GM12878 (cell line): ENCODE results near the gene IFI27L2. TPM values are rescaled to one million over a fixed set of nuclear protein-coding genes. Genes with fewer than 3 reads are reported as not detected.

ENCODE experiments used
- ATAC-seq: fragments of 200-7000 bp; cut with Tn5 transposase; 3 replicates; pipeline ENCODE4 v1.9.1; 2020; ENCODE audit warnings: mild to moderate bottlenecking, moderate library complexity
- BruUV-seq: library from RNA; stranded (reverse); fragments of 400-500 nt; replicated peaks from 2 replicates; lab custom pipeline; 2021; lab: Mats Ljungman, UMichigan
- CTCF ChIA-PET: fragments of 300-600 bp; sonication (Branson Sonifier 250); formaldehyde crosslinking; extraction: SDS; loops from one replicate; lab custom pipeline; 2021; ENCODE audit warnings: inconsistent platforms; lab: Yijun Ruan, JAX
- POLR2A ChIA-PET: fragments of 350-600 bp; formaldehyde crosslinking; extraction: SDS; loops from one replicate; lab custom pipeline; 2021; ENCODE audit warnings: inconsistent platforms; lab: Charles Lee
- RAD21 ChIA-PET: fragments of 300-600 bp; sonication (Branson Sonifier 250); formaldehyde crosslinking; loops from one replicate; lab custom pipeline; 2023; ENCODE audit warnings: antibody characterized with exemption; ENCODE audit not compliant: unreplicated experiment; lab: Charles Lee
- SMC1A ChIA-PET: fragments of 300-600 bp; sonication (Branson Sonifier 250); formaldehyde crosslinking; loops from one replicate; lab custom pipeline; 2023; ENCODE audit not compliant: unreplicated experiment, uncharacterized antibody; lab: Charles Lee
- DNase-seq: peaks from one replicate; pipeline ENCODE4 v3.0.0-alpha.2; 2011; ENCODE audit warnings: low read depth, low spot score
- FAIRE-seq: peaks from 3 replicates; lab custom pipeline; 2011; peaks lifted over from hg19 to GRCh38; lab: Jason Lieb, UNC
- H2AFZ ChIP-seq: 2 replicates; pipeline ENCODE4 v1.6.0; 2011; ENCODE audit warnings: low read depth, low read length, control low read depth; ENCODE audit not compliant: control insufficient read depth
- H3K27ac ChIP-seq: 2 replicates; pipeline ENCODE4 v1.5.1; 2011; ENCODE audit warnings: control low read depth; ENCODE audit not compliant: control insufficient read depth, insufficient read depth
- H3K27me3 ChIP-seq, 2 experiments: replicated peaks in 1 of 2; 2 replicates each; pipeline versions ENCODE4 v1.6.0 to v1.6.1; 2011; ENCODE audit warnings: low read length in 1 of 2; ENCODE audit not compliant: control insufficient read depth in 2 of 2, insufficient read depth in 2 of 2
- H3K36me3 ChIP-seq, 2 experiments: 2 replicates each; pipeline ENCODE4 v1.5.1; 2011; ENCODE audit warnings: low read length in 1 of 2; ENCODE audit not compliant: control insufficient read depth in 2 of 2, insufficient read depth in 2 of 2
- H3K4me1 ChIP-seq: 2 replicates; pipeline ENCODE4 v1.6.1; 2011; ENCODE audit warnings: mild to moderate bottlenecking, low read length, moderate library complexity, mixed read lengths; ENCODE audit not compliant: control insufficient read depth, insufficient read depth
- H3K4me2 ChIP-seq: 2 replicates; pipeline ENCODE4 v1.6.0; 2011; ENCODE audit warnings: control low read depth; ENCODE audit not compliant: control insufficient read depth, insufficient read depth
- H3K4me3 ChIP-seq: fragments of 200-600 bp; sonication (generic); 2 replicates; pipeline ENCODE4 v1.5.1; 2016
- H3K79me2 ChIP-seq: 2 replicates; pipeline ENCODE4 v1.6.0; 2011; ENCODE audit warnings: low read length; ENCODE audit not compliant: control insufficient read depth, insufficient read depth
- H3K9ac ChIP-seq: 2 replicates; pipeline ENCODE4 v1.8.0; 2011; ENCODE audit warnings: low read length, control low read depth, mixed read lengths; ENCODE audit not compliant: control insufficient read depth, insufficient read depth
- H3K9me3 ChIP-seq: replicated peaks from 3 replicates; pipeline ENCODE4 v1.5.1; 2011; ENCODE audit warnings: mild to moderate bottlenecking, low read length; ENCODE audit not compliant: control insufficient read depth, insufficient read depth
- H4K20me1 ChIP-seq: 2 replicates; pipeline ENCODE4 v1.6.0; 2011; ENCODE audit not compliant: control insufficient read depth, insufficient read depth
- EGR1 ChIP-seq, 2 experiments: IDR thresholded peaks; 1 replicate in 1 of 2; 2 replicates in 1 of 2; pipeline ENCODE4 v1.6.1; 2011 to 2012; ENCODE audit warnings: low read depth in 2 of 2, low read length in 2 of 2, borderline replicate concordance in 1 of 2, mild to moderate bottlenecking in 1 of 2, moderate library complexity in 1 of 2
- GABPA ChIP-seq: IDR thresholded peaks from 2 replicates; pipeline ENCODE4 v1.6.1; 2014; ENCODE audit warnings: antibody characterized with exemption, low read depth, mild to moderate bottlenecking, inconsistent platforms
- MXI1 ChIP-seq: fragments of 150-350 bp; IDR thresholded peaks from 2 replicates; pipeline ENCODE4 v1.6.1; 2011; ENCODE audit warnings: low read depth, mild to moderate bottlenecking, inconsistent platforms, low read length, improper control_type of control experiment
- NFIC ChIP-seq: IDR thresholded peaks from 2 replicates; pipeline ENCODE4 v1.6.1; 2012; ENCODE audit warnings: low read depth, mild to moderate bottlenecking, inconsistent platforms, low read length, moderate library complexity
- NR2F1 ChIP-seq: fragments of 450-650 bp; conservative IDR thresholded peaks from 2 replicates; pipeline ENCODE4 v1.6.1; 2017; ENCODE audit warnings: mild to moderate bottlenecking
- POU2F2 ChIP-seq: IDR thresholded peaks from 3 replicates; pipeline ENCODE4 v1.6.1; 2011; ENCODE audit warnings: low read depth, mild to moderate bottlenecking, low read length, borderline replicate concordance
- SIN3A ChIP-seq: IDR thresholded peaks from 2 replicates; pipeline ENCODE4 v1.6.1; 2012; ENCODE audit warnings: low read depth, low read length, improper control_type of control experiment
- SIX5 ChIP-seq: IDR thresholded peaks from 2 replicates; pipeline ENCODE4 v1.6.1; 2011; ENCODE audit warnings: mild to moderate bottlenecking, low read depth, low read length, moderate library complexity; ENCODE audit not compliant: severe bottlenecking
- SRF ChIP-seq, 2 experiments: IDR thresholded peaks; 2 replicates each; pipeline ENCODE4 v1.6.1; 2011; ENCODE audit warnings: low read depth in 2 of 2, low read length in 2 of 2, mild to moderate bottlenecking in 1 of 2, moderate library complexity in 1 of 2
- STAT1 ChIP-seq: fragments of 450-650 bp; conservative IDR thresholded peaks from 2 replicates; pipeline ENCODE4 v1.6.1; 2014; ENCODE audit warnings: antibody characterized with exemption, mild to moderate bottlenecking
- TARDBP ChIP-seq: IDR thresholded peaks from 2 replicates; pipeline ENCODE4 v1.6.1; 2016; ENCODE audit warnings: borderline replicate concordance
- TCF7 ChIP-seq: IDR thresholded peaks from 2 replicates; pipeline ENCODE4 v1.6.1; 2014; ENCODE audit warnings: antibody characterized with exemption, borderline replicate concordance
- WRNIP1 ChIP-seq: IDR thresholded peaks from 2 replicates; pipeline ENCODE4 v1.6.1; 2011; ENCODE audit warnings: low read depth, low read length, improper control_type of control experiment, borderline replicate concordance
- ZNF217 ChIP-seq: fragments of 450-650 bp; IDR thresholded peaks from 2 replicates; pipeline ENCODE4 v1.6.1; 2017; ENCODE audit warnings: antibody characterized with exemption, mild to moderate bottlenecking
- ZZZ3 ChIP-seq: IDR thresholded peaks from 2 replicates; pipeline ENCODE4 v1.6.1; 2011; ENCODE audit warnings: low read depth; ENCODE audit not compliant: control insufficient read depth, insufficient read length
- WGBS: methylation state at CpG from one replicate; pipeline ENCODE4 v1.1.6; 2016; ENCODE audit warnings: low lambda C conversion rate; ENCODE audit not compliant: insufficient replicate concordance, insufficient coverage; ENCODE audit errors: missing lambda C conversion rate; 5-methylcytosine and 5-hydroxymethylcytosine counted together
- in situ Hi-C: fragments of 300-500 bp; cut with MboI; formaldehyde crosslinking; loops from 9 replicates; pipeline ENCODE4 v1.14.3; 2018; ENCODE audit warnings: mixed read lengths
- intact Hi-C: fragments of 100-400 bp; cut with micrococcal nuclease; formaldehyde crosslinking; loops from one replicate; pipeline ENCODE4 v1.14.2; 2022; ENCODE audit not compliant: unreplicated experiment
- polyA plus RNA-seq, 11 experiments: library from polyadenylated mRNA; depleted of rRNA in 4 of 11; unstranded in 6 of 11; stranded (reverse) in 5 of 11; fragments of >200 nt; fragmentation: Nextera tagmentation in 4 of 11; fragmentation: Illumina TruSeq in 1 of 11; extraction: Ambion mirVana in 4 of 11; extraction: Trizol in 1 of 11; gene quantifications; 1 replicate in 1 of 11; 2 replicates in 10 of 11; pipeline versions ENCODE4 v1.2.1 to v1.2.3, GENCODE V29; 2011 to 2016; ENCODE audit warnings: inconsistent platforms in 2 of 11, missing spikeins in 2 of 11, low read depth in 1 of 11
- total RNA-seq, 4 experiments: library from RNA; depleted of rRNA in 3 of 4; stranded (reverse); fragments of >200 nt in 3 of 4; fragmentation: Illumina TruSeq in 1 of 4; extraction: Trizol in 1 of 4; gene quantifications; 2 replicates each; pipeline versions ENCODE4 v1.2.1 to v1.2.3, GENCODE V29; 2013 to 2021
- TF ChIP-seq, protein P1 (sequence below): fragments of 450-650 bp; IDR thresholded peaks from 2 replicates; pipeline ENCODE4 v1.6.1; 2017; ENCODE audit warnings: mild to moderate bottlenecking, moderate library complexity
- TF ChIP-seq, protein P2 (sequence below): fragments of 450-650 bp; IDR thresholded peaks from 2 replicates; pipeline ENCODE4 v1.6.1; 2018; ENCODE audit warnings: borderline replicate concordance, mild to moderate bottlenecking; ENCODE audit not compliant: partially characterized antibody

Gene IFI27L2
- total and polyA plus RNA-seq, 10 of the 15 experiments (the other 5 are each of a cell fraction or from before 2014, with no cell fraction given): 26.6 to 134 (median 60.3) TPM

DNA sequence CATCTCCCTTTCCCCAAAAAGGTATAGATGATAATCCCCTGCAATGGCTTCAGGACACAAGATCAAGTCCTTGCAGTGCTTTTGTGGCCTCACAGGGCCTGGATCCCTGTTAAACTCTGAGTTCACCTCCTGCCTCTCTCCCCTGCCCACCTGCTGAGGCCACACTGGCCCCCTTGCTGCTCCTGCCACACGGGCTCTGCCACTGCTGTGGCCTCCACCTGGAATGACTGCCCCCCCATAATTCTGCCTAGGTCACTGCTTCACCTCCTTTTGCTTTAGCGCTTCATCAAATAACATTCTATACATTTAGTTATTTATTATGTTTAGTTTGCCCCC lies 19.5 kb downstream of the IFI27L2 start:
- CTCF ChIA-PET: interaction anchor here (0.7 kb wide), 1 partner anchor 113 kb away, joined by 3 read pairs; the partner anchor contains the start of gene CCDC197

More for the DNA sequence above, 19.5 kb downstream of the IFI27L2 start:
- Histone ChIP-seq H3K9ac (no peak overlapping the region), H3K27ac (no peak overlapping the region), H3K4me3 (no peak overlapping the region), H3K9me3 (no peaks in the 10 kb centered on the region), H2AFZ (no peak overlapping the region; the same call in 1 of the 2 replicates), H3K36me3 (no peaks in the 10 kb centered on the region), H3K79me2 (no peaks in the 10 kb centered on the region), H4K20me1 (no peaks in the 10 kb centered on the region), H3K27me3 (peaks cover 1 to 2% of the 10 kb centered on the region in 2 experiments; a peak in 2 of 4 replicates), H3K4me2 (no peak overlapping the region), H3K4me1 (no peaks in the 10 kb centered on the region)
- FAIRE-seq (no peak), DNase-seq (no peak), ATAC-seq (no peak)
- intact Hi-C loops (no loop called here), in situ Hi-C loops (no loop called here)
- WGBS: 50% methylated on average over 2 of the region's 2 CpGs
- ChIA-PET SMC1A (no interaction called here), POLR2A (no interaction called here), RAD21 (interaction anchor here (0.8 kb wide), 1 partner anchor 22 kb away, joined by 3 read pairs; no protein-coding TSS in a partner anchor)
- TF ChIP-seq SIN3A (no peak), GABPA (no peak), ZZZ3 (no peak), STAT1 (no peak), NFIC (no peak), EGR1 (IDR thresholded peaks at IDR 0.05; ENCODE audit: borderline replicate concordance in 1 of 2, low read depth in 2 of 2, low read length in 2 of 2) (no peak), TARDBP (no peak), POU2F2 (no peak), SIX5 (no peak), WRNIP1 (no peak), NR2F1 (no peak), TCF7 (no peak), MXI1 (no peak), ZNF217 (no peak), SRF (IDR thresholded peaks at IDR 0.05; ENCODE audit: low read depth in 2 of 2, low read length in 2 of 2) (no peak)
- TF ChIP-seq, protein P1, sequence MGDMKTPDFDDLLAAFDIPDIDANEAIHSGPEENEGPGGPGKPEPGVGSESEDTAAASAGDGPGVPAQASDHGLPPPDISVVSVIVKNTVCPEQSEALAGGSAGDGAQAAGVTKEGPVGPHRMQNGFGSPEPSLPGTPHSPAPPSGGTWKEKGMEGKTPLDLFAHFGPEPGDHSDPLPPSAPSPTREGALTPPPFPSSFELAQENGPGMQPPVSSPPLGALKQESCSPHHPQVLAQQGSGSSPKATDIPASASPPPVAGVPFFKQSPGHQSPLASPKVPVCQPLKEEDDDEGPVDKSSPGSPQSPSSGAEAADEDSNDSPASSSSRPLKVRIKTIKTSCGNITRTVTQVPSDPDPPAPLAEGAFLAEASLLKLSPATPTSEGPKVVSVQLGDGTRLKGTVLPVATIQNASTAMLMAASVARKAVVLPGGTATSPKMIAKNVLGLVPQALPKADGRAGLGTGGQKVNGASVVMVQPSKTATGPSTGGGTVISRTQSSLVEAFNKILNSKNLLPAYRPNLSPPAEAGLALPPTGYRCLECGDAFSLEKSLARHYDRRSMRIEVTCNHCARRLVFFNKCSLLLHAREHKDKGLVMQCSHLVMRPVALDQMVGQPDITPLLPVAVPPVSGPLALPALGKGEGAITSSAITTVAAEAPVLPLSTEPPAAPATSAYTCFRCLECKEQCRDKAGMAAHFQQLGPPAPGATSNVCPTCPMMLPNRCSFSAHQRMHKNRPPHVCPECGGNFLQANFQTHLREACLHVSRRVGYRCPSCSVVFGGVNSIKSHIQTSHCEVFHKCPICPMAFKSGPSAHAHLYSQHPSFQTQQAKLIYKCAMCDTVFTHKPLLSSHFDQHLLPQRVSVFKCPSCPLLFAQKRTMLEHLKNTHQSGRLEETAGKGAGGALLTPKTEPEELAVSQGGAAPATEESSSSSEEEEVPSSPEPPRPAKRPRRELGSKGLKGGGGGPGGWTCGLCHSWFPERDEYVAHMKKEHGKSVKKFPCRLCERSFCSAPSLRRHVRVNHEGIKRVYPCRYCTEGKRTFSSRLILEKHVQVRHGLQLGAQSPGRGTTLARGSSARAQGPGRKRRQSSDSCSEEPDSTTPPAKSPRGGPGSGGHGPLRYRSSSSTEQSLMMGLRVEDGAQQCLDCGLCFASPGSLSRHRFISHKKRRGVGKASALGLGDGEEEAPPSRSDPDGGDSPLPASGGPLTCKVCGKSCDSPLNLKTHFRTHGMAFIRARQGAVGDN: no peak
- TF ChIP-seq, protein P2, sequence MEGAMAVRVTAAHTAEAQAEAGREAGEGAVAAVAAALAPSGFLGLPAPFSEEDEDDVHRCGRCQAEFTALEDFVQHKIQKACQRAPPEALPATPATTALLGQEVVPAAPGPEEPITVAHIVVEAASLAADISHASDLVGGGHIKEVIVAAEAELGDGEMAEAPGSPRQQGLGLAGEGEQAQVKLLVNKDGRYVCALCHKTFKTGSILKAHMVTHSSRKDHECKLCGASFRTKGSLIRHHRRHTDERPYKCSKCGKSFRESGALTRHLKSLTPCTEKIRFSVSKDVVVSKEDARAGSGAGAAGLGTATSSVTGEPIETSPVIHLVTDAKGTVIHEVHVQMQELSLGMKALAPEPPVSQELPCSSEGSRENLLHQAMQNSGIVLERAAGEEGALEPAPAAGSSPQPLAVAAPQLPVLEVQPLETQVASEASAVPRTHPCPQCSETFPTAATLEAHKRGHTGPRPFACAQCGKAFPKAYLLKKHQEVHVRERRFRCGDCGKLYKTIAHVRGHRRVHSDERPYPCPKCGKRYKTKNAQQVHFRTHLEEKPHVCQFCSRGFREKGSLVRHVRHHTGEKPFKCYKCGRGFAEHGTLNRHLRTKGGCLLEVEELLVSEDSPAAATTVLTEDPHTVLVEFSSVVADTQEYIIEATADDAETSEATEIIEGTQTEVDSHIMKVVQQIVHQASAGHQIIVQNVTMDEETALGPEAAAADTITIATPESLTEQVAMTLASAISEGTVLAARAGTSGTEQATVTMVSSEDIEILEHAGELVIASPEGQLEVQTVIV: no peak
- no TSS peak for BruUV-seq
